Motor neuron (in vitro differentiated cells): ENCODE results near the gene CLECL1. TPM values are rescaled to one million over a fixed set of nuclear protein-coding genes. Genes with fewer than 3 reads are reported as not detected.

Experiments
- ATAC-seq, 8 experiments: fragments of 200-7000 bp; cut with Tn5 transposase; replicated peaks in 6 of 8; 2 replicates each; pipeline ENCODE4 v1.8.0; 2021; ENCODE audit warnings: mild to moderate bottlenecking in 8 of 8, moderate library complexity in 8 of 8
- H3K27ac ChIP-seq, 2 donors: fragments of 250-450 bp; sonication (Bioruptor Pico); 2 replicates each; pipeline ENCODE4 v1.9.0; 2021; ENCODE audit warnings: antibody characterized with exemption in 2 of 2, mild to moderate bottlenecking in 2 of 2, moderate library complexity in 1 of 2
- H3K4me1 ChIP-seq, 2 donors: fragments of 250-450 bp; sonication (Bioruptor Pico); replicated peaks in 1 of 2; 2 replicates each; pipeline ENCODE4 v1.6.1; 2021; ENCODE audit warnings: antibody characterized with exemption in 2 of 2, mild to moderate bottlenecking in 2 of 2, moderate library complexity in 1 of 2
- H3K4me3 ChIP-seq, 5 donors: fragments of 250-450 bp; sonication (Bioruptor Pico); 2 replicates each; pipeline ENCODE4 v1.9.0; 2021; ENCODE audit warnings: antibody characterized with exemption in 5 of 5, mild to moderate bottlenecking in 5 of 5, moderate library complexity in 4 of 5
- WGBS, 10 experiments: fragments of 450-650 bp; shearing (Covaris generic); methylation state at CpG; one replicate each; pipeline ENCODE4 v1.0.0; 2022; 5-methylcytosine and 5-hydroxymethylcytosine counted together
- in situ Hi-C, 9 experiments: fragments of 400-800 bp; cut with MboI; loops; one replicate each; pipeline ENCODE4 v1.15.0; 2021; ENCODE audit warnings: low sequenced_read_pairs in 9 of 9, low pct_unique_long_range_greater_than_20kb in 2 of 9; ENCODE audit not compliant: unreplicated experiment in 9 of 9
- total RNA-seq, 8 experiments: library from RNA; unstranded; fragments of 300-600 nt; gene quantifications; 2 replicates each; pipeline versions ENCODE4 v1.2.3 to v1.2.4, GENCODE V29; 2022

The CLECL1 gene
- total RNA-seq, 8 experiments from 2014 or later = 0.27 to 2.1 (median 0.91) TPM; not detected in 3

GRCh38 chr12:9756706-9757105 is 23.8 kb upstream of the CLECL1 start:
- in situ Hi-C loops = no loop called here
- peaks cover 0 to 2% of the 10 kb centered on the region in 2 donors for H3K4me1 ChIP-seq
- H3K27ac ChIP-seq = no peak overlapping the region
- WGBS, 10 experiments = 45 to 100% (median 96%) methylated on average over 1 to 5 of the region's 5 CpGs; no CpG with 5 or more reads in 1 of the 10 experiments
- no peak for ATAC-seq
- no peak overlapping the region for H3K4me3 ChIP-seq

GRCh38 chr12:9756170-9756569 is 23.3 kb upstream of the CLECL1 start:
- Histone ChIP-seq H3K4me3 (no peak overlapping the region), H3K27ac (no peak overlapping the region), H3K4me1 (peaks cover 0 to 2% of the 10 kb centered on the region in 2 donors)
- no peak for ATAC-seq
- in situ Hi-C loops = no loop called here
- 46 to 100% (median 85%) methylated on average over 1 to 2 of the region's 2 CpGs for WGBS, 10 experiments

- ATAC-seq = no peak
- in situ Hi-C loops = no loop called here
- Histone ChIP-seq H3K4me1 (no peaks in the 10 kb centered on the region), H3K27ac (no peak overlapping the region), H3K4me3 (no peak overlapping the region)
- 0 to 100% (median 73%) methylated on average over 1 to 2 of the region's 2 CpGs for WGBS, 10 experiments
These were observed 22.7 kb upstream of the CLECL1 start for GRCh38 chr12:9755567-9755966.

GRCh38 chr12:9755035-9755434 is 22.1 kb upstream of the CLECL1 start:
- Histone ChIP-seq H3K27ac (no peak overlapping the region), H3K4me1 (no peaks in the 10 kb centered on the region), H3K4me3 (no peak overlapping the region)
- in situ Hi-C loops = no loop called here
- no peak for ATAC-seq

GRCh38 chr12:9754099-9754927 is 21.4 kb upstream of the CLECL1 start:
- 63 to 100% (median 93%) methylated on average over 2 to 3 of the region's 3 CpGs for WGBS, 10 experiments
- Histone ChIP-seq H3K4me1 (no peaks in the 10 kb centered on the region), H3K27ac (no peak overlapping the region), H3K4me3 (no peak overlapping the region)
- in situ Hi-C loops = no loop called here
- ATAC-seq = no peak

GRCh38 chr12:9753498-9753897 is 20.6 kb upstream of the CLECL1 start:
- no peak overlapping the region for H3K27ac ChIP-seq
- WGBS, 10 experiments = 33 to 87% (median 76%) methylated on average over 1 to 3 of the region's 3 CpGs
- no peaks in the 10 kb centered on the region for H3K4me1 ChIP-seq
- in situ Hi-C loops = no loop called here
- no peak overlapping the region for H3K4me3 ChIP-seq
- ATAC-seq = no peak

- Histone ChIP-seq H3K4me3 (no peak overlapping the region), H3K27ac (no peak overlapping the region), H3K4me1 (no peaks in the 10 kb centered on the region)
- 4 to 90% (median 74%) methylated on average over 1 to 2 of the region's 2 CpGs for WGBS, 10 experiments
- peak in 1 of 8 experiments; percentile 45 for ATAC-seq
- in situ Hi-C loops = no loop called here
These were observed 20.2 kb upstream of the CLECL1 start for GRCh38 chr12:9753073-9753472.

GRCh38 chr12:9752145-9752933 is 19.4 kb upstream of the CLECL1 start:
- 40 to 100% (median 92%) methylated on average over 1 to 2 of the region's 2 CpGs for WGBS, 10 experiments
- Histone ChIP-seq H3K4me3 (no peak overlapping the region), H3K4me1 (no peaks in the 10 kb centered on the region), H3K27ac (no peak overlapping the region)
- ATAC-seq = no peak
- in situ Hi-C loops = no loop called here

- H3K27ac ChIP-seq = no peak overlapping the region
- peak in 3 of 8 experiments; percentile 19 to 50 (median 31) for ATAC-seq
- no peak overlapping the region for H3K4me3 ChIP-seq
- in situ Hi-C loops = no loop called here
- H3K4me1 ChIP-seq = no peaks in the 10 kb centered on the region
- 28 to 80% (median 57%) methylated on average over 1 to 9 of the region's 9 CpGs for WGBS, 10 experiments
These were observed 18.6 kb upstream of the CLECL1 start for GRCh38 chr12:9751204-9752144.

- ATAC-seq = peak; percentile 70 to 86 (median 74)
- WGBS, 10 experiments = 6 to 55% (median 22%) methylated on average over 7 to 20 of the region's 20 CpGs
- in situ Hi-C loops = no loop called here
- Histone ChIP-seq H3K4me1 (no peaks in the 10 kb centered on the region), H3K27ac (no peak overlapping the region), H3K4me3 (no peak overlapping the region)
These were observed 17.6 kb upstream of the CLECL1 start for GRCh38 chr12:9750276-9751203.

- no peak for ATAC-seq
- 0 to 67% (median 25%) methylated on average over 1 of the region's 1 CpG; no CpG with 5 or more reads in 7 of the 10 experiments for WGBS, 10 experiments
- H3K4me1 ChIP-seq = no peaks in the 10 kb centered on the region
- in situ Hi-C loops = loop anchor here in 3 of 9 experiments (25.0 kb wide), 1 partner anchor 388 kb away; the partner anchor contains the start of gene CLEC7A (in 3 of the 3)
- no peak overlapping the region for H3K27ac ChIP-seq
- H3K4me3 ChIP-seq = no peak overlapping the region
These were observed 16.7 kb upstream of the CLECL1 start for GRCh38 chr12:9749640-9750039.

GRCh38 chr12:9745199-9745598 is 12.3 kb upstream of the CLECL1 start:
- no peak for ATAC-seq
- H3K27ac ChIP-seq = no peak overlapping the region
- in situ Hi-C loops = loop anchor here in 3 of 9 experiments (25.0 kb wide), 1 partner anchor 392 kb away; the partner anchor contains the start of gene CLEC7A (in 3 of the 3)
- no peak overlapping the region for H3K4me3 ChIP-seq
- 31 to 100% (median 80%) methylated on average over 1 to 3 of the region's 3 CpGs; no CpG with 5 or more reads in 2 of the 10 experiments for WGBS, 10 experiments
- no peaks in the 10 kb centered on the region for H3K4me1 ChIP-seq
